ENCODE measurements around the gene OR10D3.

The OR10D3 gene

DNA sequence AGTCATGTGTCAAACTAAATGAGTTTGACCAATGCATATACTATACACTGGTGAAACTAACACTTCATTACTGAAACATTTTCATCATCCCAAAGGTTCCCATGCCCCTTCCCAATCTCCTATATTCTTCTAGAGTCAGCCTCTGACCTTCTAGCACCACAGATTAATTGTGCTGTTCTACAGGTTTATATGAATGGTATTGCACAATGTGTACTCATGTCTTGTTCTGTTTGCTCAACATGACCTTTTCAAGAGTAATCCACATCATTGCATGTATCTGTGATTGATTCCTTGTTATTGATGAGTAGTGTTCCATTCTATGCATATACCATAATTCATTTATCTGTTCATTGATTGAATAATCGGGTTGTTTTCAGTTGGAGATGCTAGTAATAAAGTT is 50.2 kb downstream of the OR10D3 start:
- no peak overlapping the region for H3K9ac ChIP-seq (ENCODE audit: low read length)
- H3K27ac ChIP-seq (ENCODE audit: low read depth, low read length): no peak overlapping the region
- no peak overlapping the region for H3K4me3 ChIP-seq (ENCODE audit: low read length)
- no peaks in the 10 kb centered on the region for H3K4me1 ChIP-seq (ENCODE audit: control insufficient read depth, insufficient read depth, low read length)
- no peaks in the 10 kb centered on the region for H3K36me3 ChIP-seq (ENCODE audit: control insufficient read depth, insufficient read depth, low read length)
- no peaks in the 10 kb centered on the region for H3K27me3 ChIP-seq (ENCODE audit: control insufficient read depth, insufficient read depth, low read length)
